PC-3 (cell line): Measurements from ENCODE around the gene SLC38A3. TPM values are rescaled to one million over a fixed set of nuclear protein-coding genes. Genes with fewer than 3 reads are reported as not detected.

Experiments used
- ATAC-seq: fragments of 200-7000 bp; cut with Tn5 transposase; 2 replicates; pipeline ENCODE4 v1.9.1; 2020; ENCODE audit warnings: mild to moderate bottlenecking, moderate library complexity
- BruUV-seq: library from RNA; stranded (reverse); fragments of 400-500 nt; replicated peaks from 2 replicates; lab custom pipeline; 2021; lab: Mats Ljungman, UMichigan
- CTCF ChIA-PET: fragments of 300-600 bp; sonication (Branson Sonifier 250); formaldehyde crosslinking; loops from one replicate; lab custom pipeline; 2022; ENCODE audit warnings: antibody characterized with exemption; lab: Charles Lee
- POLR2A ChIA-PET: fragments of 300-600 bp; sonication (Branson Sonifier 250); formaldehyde crosslinking; loops from one replicate; lab custom pipeline; 2022; ENCODE audit warnings: antibody characterized with exemption; ENCODE audit not compliant: unreplicated experiment; lab: Charles Lee
- DNase-seq: peaks from one replicate; pipeline ENCODE4 v3.0.0-alpha.2; 2015
- H2AFZ ChIP-seq: fragments of 300-600 bp; sonication (generic); 2 replicates; pipeline ENCODE4 v1.6.0; 2016; ENCODE audit warnings: antibody characterized with exemption, low read length
- H3F3A ChIP-seq: fragments of 300-600 bp; sonication (generic); one replicate; pipeline ENCODE4 v1.6.0; 2017; ENCODE audit warnings: antibody characterized with exemption, low read length, control low read depth, mild to moderate bottlenecking; ENCODE audit not compliant: unreplicated experiment
- H3K27ac ChIP-seq: fragments of 300-600 bp; sonication (generic); 2 replicates; pipeline ENCODE4 v1.5.1; 2016; ENCODE audit warnings: mild to moderate bottlenecking, low read length
- H3K27me3 ChIP-seq: fragments of 300-600 bp; sonication (generic); 2 replicates; pipeline ENCODE4 v1.6.1; 2016; ENCODE audit warnings: low read length, mixed read lengths
- H3K36me3 ChIP-seq: fragments of 300-600 bp; sonication (generic); 2 replicates; pipeline ENCODE4 v1.6.1; 2016; ENCODE audit warnings: low read depth, mixed run types, low read length, mixed read lengths
- H3K4me1 ChIP-seq: fragments of 300-600 bp; sonication (generic); 2 replicates; pipeline ENCODE4 v1.5.1; 2016; ENCODE audit warnings: low read length; ENCODE audit not compliant: insufficient read depth
- H3K4me2 ChIP-seq: fragments of 300-600 bp; sonication (generic); 2 replicates; pipeline ENCODE4 v1.6.0; 2016; ENCODE audit warnings: low read length
- H3K4me3 ChIP-seq: fragments of 300-600 bp; sonication (generic); 2 replicates; pipeline ENCODE4 v1.5.1; 2016; ENCODE audit warnings: mild to moderate bottlenecking, low read length, mixed read lengths
- H3K79me2 ChIP-seq: fragments of 300-600 bp; sonication (generic); 2 replicates; pipeline ENCODE4 v1.6.1; 2017; ENCODE audit warnings: low read length, mixed read lengths
- H3K9ac ChIP-seq: fragments of 300-600 bp; sonication (generic); 2 replicates; pipeline ENCODE4 v1.6.0; 2016; ENCODE audit warnings: mild to moderate bottlenecking, low read length
- H3K9me2 ChIP-seq: fragments of 300-600 bp; sonication (generic); replicated peaks from 2 replicates; pipeline ENCODE4 v1.6.1; 2016; ENCODE audit warnings: mixed run types, low read length, mixed read lengths
- H3K9me3 ChIP-seq: fragments of 300-600 bp; sonication (generic); 2 replicates; pipeline ENCODE4 v1.6.1; 2016; ENCODE audit warnings: low read length, mixed read lengths
- H4K20me1 ChIP-seq: fragments of 300-600 bp; sonication (generic); 2 replicates; pipeline ENCODE4 v1.6.1; 2016; ENCODE audit warnings: low read length, mixed read lengths
- EZH2 ChIP-seq: fragments of 300-600 bp; sonication (generic); IDR thresholded peaks from one replicate; pipeline ENCODE4 v1.6.1; 2017; ENCODE audit warnings: antibody characterized with exemption, mild to moderate bottlenecking, low read length; ENCODE audit not compliant: unreplicated experiment
- EZH2phosphoT487 ChIP-seq: fragments of 300-600 bp; sonication (generic); IDR thresholded peaks from 2 replicates; pipeline ENCODE4 v1.6.1; 2018; ENCODE audit warnings: mild to moderate bottlenecking, antibody characterized with exemption, low read length, borderline replicate concordance
- intact Hi-C: fragments of 100-400 bp; cut with micrococcal nuclease; formaldehyde crosslinking; loops from 2 replicates; pipeline ENCODE4 v1.9.0; 2023
- total RNA-seq: library from RNA; depleted of rRNA; stranded (reverse); fragments of >200 nt; gene quantifications from 2 replicates; pipeline ENCODE4 v1.2.3, GENCODE V29; 2014
- TF ChIP-seq, protein P1 (sequence below): fragments of 300-600 bp; sonication (generic); conservative IDR thresholded peaks from 2 replicates; pipeline ENCODE4 v1.5.1; 2017; ENCODE audit warnings: antibody characterized with exemption, low read depth, mild to moderate bottlenecking, low read length

SLC38A3 gene
- total RNA-seq, 1 experiment from 2014 or later, result 3.3 TPM

DNA sequence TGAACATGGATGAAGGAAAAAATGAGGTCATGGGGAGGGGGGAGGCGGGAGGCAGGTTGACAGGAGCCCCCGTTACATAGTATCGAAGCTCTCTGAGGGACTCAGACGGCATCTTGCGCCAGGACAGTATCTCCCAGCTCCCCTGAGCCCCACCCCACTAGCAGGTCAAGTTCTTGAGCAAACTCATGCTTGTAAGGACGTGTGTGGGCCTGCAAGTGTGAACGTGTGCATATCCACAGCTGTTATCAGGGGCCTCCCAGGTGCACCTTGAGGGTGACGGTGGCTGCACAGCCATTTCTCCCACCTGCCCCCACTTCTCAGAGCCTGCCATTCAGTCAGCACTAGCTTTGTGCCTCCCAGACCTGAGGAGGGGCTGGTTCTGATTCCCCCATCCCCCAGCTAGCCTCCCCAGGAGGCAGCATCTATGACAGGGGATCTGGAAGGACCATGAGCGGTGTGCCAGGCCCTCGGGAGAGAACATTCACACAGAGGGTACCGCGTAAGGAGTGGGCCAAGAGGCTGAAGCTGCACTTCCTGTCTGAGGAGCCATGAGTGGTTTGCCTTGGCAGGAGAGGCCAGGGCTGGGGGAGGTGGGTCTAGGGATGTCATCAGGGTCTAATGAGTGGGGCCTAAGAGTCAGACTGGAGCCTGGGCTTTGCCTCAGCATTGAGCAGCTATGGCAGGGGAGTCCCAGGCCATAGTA, 47.1 kb upstream of the SLC38A3 start:
- Histone ChIP-seq H3K9ac (0 out of 2 replicates have a peak overlapping the region, but pooled peaks have one; percentile 82), H2AFZ (no peak overlapping the region), H3K27ac (no peak overlapping the region), H3F3A (no peaks in the 10 kb centered on the region), H3K27me3 (no peaks in the 10 kb centered on the region), H3K4me3 (peak overlapping the region; percentile 81), H3K9me2 (no peaks in the 10 kb centered on the region), H3K4me2 (peak overlapping the region; percentile 98), H3K4me1 (peaks cover 63% of the 10 kb centered on the region), H3K36me3 (no peaks in the 10 kb centered on the region), H4K20me1 (0 out of 2 replicates have a peak, but pooled peaks cover 10% of the 10 kb centered on the region), H3K9me3 (no peaks in the 10 kb centered on the region), H3K79me2 (peaks cover 34% of the 10 kb centered on the region)
- BruUV-seq, result no TSS peak
- intact Hi-C loops, result loop anchor here (5.0 kb wide), 1 partner anchor 69 kb away; no protein-coding TSS in a partner anchor
- DNase-seq (no peak), ATAC-seq (no peak)
- ChIA-PET CTCF (no interaction called here), POLR2A (interaction anchor here (0.6 kb wide), 1 partner anchor 618 kb away, joined by 3 read pairs; no protein-coding TSS in a partner anchor)
- TF ChIP-seq EZH2phosphoT487 (no peak), EZH2 (no peak)
- TF ChIP-seq, protein P1, sequence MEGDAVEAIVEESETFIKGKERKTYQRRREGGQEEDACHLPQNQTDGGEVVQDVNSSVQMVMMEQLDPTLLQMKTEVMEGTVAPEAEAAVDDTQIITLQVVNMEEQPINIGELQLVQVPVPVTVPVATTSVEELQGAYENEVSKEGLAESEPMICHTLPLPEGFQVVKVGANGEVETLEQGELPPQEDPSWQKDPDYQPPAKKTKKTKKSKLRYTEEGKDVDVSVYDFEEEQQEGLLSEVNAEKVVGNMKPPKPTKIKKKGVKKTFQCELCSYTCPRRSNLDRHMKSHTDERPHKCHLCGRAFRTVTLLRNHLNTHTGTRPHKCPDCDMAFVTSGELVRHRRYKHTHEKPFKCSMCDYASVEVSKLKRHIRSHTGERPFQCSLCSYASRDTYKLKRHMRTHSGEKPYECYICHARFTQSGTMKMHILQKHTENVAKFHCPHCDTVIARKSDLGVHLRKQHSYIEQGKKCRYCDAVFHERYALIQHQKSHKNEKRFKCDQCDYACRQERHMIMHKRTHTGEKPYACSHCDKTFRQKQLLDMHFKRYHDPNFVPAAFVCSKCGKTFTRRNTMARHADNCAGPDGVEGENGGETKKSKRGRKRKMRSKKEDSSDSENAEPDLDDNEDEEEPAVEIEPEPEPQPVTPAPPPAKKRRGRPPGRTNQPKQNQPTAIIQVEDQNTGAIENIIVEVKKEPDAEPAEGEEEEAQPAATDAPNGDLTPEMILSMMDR, result no peak

DNA sequence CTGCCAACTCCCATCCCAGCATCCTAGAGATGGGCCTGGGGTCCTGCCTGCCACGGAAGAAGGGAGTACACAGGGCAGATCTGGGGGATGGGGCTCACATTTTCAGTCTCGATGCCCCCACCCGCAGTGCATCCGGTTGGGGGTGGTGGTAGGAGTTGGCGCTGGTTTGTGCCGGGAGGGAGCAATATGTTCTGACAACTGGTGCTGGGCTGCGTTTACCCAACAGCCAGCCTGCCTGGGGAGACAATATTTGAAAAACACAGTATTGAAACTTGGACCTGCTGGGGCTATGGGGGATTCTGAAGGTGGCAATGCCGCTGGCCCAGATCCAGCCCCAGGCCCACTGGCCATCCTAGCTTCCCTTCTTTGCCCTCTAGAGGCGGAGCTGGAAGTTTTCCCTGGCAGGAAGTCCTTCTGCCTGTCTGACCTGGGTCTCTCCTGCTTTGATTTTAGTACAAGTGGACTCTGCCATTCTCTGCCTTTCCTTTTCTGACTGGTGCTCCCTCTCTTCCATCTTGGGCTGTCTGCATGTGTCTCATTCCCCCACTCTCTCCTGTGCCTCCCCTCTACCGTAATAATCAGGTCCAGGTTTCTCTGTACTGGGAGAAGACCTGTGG, 46.4 kb upstream of the SLC38A3 start:
- Histone ChIP-seq H3K9ac (no peak overlapping the region), H3K4me1 (peaks cover 70% of the 10 kb centered on the region), H3K27me3 (no peaks in the 10 kb centered on the region), H3K4me3 (no peak overlapping the region), H3F3A (no peaks in the 10 kb centered on the region), H3K9me3 (no peaks in the 10 kb centered on the region), H3K9me2 (no peaks in the 10 kb centered on the region), H2AFZ (no peak overlapping the region), H3K27ac (no peak overlapping the region), H3K79me2 (peaks cover 34% of the 10 kb centered on the region), H4K20me1 (0 out of 2 replicates have a peak, but pooled peaks cover 10% of the 10 kb centered on the region), H3K36me3 (no peaks in the 10 kb centered on the region), H3K4me2 (no peak overlapping the region)
- intact Hi-C loops, result loop anchor here (5.0 kb wide), 1 partner anchor 69 kb away; no protein-coding TSS in a partner anchor
- ChIA-PET POLR2A (interaction anchor here (0.6 kb wide), 1 partner anchor 619 kb away, joined by 3 read pairs; no protein-coding TSS in a partner anchor), CTCF (no interaction called here)
- BruUV-seq, result no TSS peak
- no peak for DNase-seq
- no peak for TF ChIP-seq EZH2phosphoT487
- TF ChIP-seq, protein P1, result 0 out of 2 replicates have a peak, but pooled peaks have one; percentile 16
- no peak for ATAC-seq
